A673 (cell line): ENCODE measurements around the gene TTLL10.

Source experiments
- EZH2 ChIP-seq: fragments of 200-600 bp; sonication (generic); IDR thresholded peaks from 2 replicates; pipeline ENCODE4 v1.6.1; 2017; ENCODE audit warnings: borderline replicate concordance, low read depth, mild to moderate bottlenecking, mixed read lengths, antibody characterized with exemption, low read length; ENCODE audit not compliant: poor library complexity, severe bottlenecking
- TF ChIP-seq, protein P1 (sequence below): fragments of 300-800, 200-600 bp; sonication (generic); conservative IDR thresholded peaks from 2 replicates; pipeline ENCODE4 v1.5.1; 2017; ENCODE audit warnings: low read depth, mild to moderate bottlenecking, antibody characterized with exemption, low read length, moderate library complexity, mixed read lengths

DNA sequence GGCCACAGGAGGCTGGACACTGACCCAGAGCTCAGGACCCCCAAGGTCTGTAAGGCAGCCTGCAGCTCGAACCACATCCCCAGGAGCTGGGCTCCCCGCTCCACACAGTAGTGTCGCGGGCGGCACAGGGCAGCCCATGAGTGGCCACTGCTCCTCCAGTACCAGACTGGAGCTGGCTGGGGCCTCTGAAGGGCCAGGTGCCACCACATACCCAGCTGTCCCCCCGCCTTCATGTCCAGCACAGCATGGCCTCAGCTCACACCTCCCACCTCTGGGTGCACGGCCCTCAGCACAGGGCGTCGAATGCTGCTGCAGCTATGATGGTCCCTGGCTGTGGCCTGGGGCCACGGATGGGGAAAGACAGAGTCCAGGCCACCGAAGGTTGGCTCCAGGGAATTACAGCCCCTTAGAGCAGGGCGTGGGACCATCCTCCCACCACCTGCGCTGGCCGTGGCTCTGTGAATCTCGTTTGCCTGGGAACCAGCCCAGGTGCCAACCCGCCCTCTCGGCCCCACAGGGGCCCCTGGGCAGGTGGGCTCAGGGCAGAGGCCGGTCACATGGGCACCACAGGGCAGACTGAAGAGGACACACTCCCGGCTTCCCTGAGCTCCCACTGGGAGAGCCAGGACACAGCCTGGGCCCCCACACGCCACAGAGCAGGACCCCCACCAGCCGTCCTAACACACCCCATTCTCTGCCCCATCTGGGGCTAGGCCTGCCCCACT lies 42.4 kb downstream of the TTLL10 start:
- TF ChIP-seq, protein P1, sequence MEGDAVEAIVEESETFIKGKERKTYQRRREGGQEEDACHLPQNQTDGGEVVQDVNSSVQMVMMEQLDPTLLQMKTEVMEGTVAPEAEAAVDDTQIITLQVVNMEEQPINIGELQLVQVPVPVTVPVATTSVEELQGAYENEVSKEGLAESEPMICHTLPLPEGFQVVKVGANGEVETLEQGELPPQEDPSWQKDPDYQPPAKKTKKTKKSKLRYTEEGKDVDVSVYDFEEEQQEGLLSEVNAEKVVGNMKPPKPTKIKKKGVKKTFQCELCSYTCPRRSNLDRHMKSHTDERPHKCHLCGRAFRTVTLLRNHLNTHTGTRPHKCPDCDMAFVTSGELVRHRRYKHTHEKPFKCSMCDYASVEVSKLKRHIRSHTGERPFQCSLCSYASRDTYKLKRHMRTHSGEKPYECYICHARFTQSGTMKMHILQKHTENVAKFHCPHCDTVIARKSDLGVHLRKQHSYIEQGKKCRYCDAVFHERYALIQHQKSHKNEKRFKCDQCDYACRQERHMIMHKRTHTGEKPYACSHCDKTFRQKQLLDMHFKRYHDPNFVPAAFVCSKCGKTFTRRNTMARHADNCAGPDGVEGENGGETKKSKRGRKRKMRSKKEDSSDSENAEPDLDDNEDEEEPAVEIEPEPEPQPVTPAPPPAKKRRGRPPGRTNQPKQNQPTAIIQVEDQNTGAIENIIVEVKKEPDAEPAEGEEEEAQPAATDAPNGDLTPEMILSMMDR, result no peak
- TF ChIP-seq EZH2, result no peak
